ENCODE data around the gene CACNB4. TPM values are rescaled to one million over a fixed set of nuclear protein-coding genes. Genes with fewer than 3 reads are reported as not detected.

CACNB4 gene
- total RNA-seq, 4 donors from 2014 or later, result 3.5 to 4.8 (median 4.3) TPM

DNA sequence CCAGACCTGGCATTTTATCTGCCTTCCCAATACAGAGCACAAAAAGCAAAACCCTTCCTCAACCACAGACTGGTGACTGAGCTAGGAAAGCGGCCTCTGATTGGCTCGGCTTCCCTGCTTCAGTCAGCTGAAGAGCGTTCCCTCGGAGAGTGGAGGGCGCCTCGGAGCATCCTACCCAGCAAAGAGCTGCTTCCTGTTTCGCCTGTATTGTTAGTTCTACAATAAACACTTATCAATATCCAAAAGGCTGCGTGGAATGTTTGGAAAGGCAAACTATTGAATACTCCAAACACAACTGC, 125.0 kb downstream of the CACNB4 start:
- H3K27ac ChIP-seq, result no peak overlapping the region
- H3K36me3 ChIP-seq, result no peaks in the 10 kb centered on the region
- H3K9me3 ChIP-seq, result no peaks in the 10 kb centered on the region
- DNase-seq (ENCODE audit: low spot score in 2 of 2), result peak in 1 of 2 donors; percentile 12
- H3K4me1 ChIP-seq, result peaks cover 0 to 16% (median 0%) of the 10 kb centered on the region in 4 donors
- no peaks in the 10 kb centered on the region for H3K27me3 ChIP-seq
- peak overlapping the region in 1 of 4 donors; percentile 9 for H3K4me3 ChIP-seq
- WGBS, 2 donors, result 18 to 22% methylated on average over 8 of the region's 8 CpGs
- TF ChIP-seq EP300 (IDR thresholded peaks at IDR 0.05) (no peak), POLR2A (IDR thresholded peaks at IDR 0.05) (no peak)
- TF ChIP-seq, protein P1, sequence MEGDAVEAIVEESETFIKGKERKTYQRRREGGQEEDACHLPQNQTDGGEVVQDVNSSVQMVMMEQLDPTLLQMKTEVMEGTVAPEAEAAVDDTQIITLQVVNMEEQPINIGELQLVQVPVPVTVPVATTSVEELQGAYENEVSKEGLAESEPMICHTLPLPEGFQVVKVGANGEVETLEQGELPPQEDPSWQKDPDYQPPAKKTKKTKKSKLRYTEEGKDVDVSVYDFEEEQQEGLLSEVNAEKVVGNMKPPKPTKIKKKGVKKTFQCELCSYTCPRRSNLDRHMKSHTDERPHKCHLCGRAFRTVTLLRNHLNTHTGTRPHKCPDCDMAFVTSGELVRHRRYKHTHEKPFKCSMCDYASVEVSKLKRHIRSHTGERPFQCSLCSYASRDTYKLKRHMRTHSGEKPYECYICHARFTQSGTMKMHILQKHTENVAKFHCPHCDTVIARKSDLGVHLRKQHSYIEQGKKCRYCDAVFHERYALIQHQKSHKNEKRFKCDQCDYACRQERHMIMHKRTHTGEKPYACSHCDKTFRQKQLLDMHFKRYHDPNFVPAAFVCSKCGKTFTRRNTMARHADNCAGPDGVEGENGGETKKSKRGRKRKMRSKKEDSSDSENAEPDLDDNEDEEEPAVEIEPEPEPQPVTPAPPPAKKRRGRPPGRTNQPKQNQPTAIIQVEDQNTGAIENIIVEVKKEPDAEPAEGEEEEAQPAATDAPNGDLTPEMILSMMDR (IDR thresholded peaks at IDR 0.05), result no peak

DNA sequence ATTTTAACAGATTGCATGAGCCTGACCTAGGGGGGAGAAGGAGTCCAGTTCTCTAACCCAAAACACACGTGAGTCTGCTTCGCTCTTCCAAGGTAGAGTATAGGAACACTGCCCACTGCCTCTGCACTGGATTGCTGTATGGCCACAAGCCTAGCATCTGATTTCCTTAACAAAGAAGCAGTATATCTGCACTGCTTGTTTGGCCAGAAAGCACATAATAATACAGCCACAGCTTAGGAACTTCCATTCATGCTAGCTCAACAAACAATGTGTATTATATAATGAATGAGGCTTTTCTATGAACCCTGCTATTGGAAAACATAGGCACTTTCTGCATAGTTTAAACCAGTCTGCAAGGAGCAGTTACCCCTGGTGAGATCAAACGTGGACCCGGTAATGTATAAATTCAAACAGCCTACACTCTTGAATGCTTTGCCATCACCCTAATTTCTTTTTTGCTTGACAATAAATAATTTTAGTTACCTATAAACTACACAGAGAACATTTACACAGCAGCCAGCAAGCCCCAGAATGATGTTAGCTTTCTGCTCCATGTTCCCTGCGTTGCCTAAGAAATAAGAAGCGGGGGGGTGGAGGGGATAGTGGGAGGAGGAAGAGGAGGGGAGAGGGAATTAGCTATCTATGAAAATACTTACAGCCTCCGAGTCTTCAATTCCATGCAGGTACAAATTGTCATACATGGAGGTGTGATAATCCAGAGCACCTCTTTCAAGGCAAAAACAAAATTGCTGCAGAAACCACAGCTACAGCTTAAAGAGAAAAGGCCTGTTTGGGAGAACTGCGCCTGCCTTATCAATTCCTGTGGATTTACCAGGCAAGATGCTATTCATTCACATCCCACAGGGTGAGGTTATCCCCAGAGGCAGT, 125.6 kb downstream of the CACNB4 start:
- TF ChIP-seq EP300 (IDR thresholded peaks at IDR 0.05) (no peak), POLR2A (IDR thresholded peaks at IDR 0.05) (no peak)
- TF ChIP-seq, protein P1 (IDR thresholded peaks at IDR 0.05), result no peak
- H3K36me3 ChIP-seq, result no peaks in the 10 kb centered on the region
- H3K9me3 ChIP-seq, result no peaks in the 10 kb centered on the region
- peak overlapping the region in 1 of 4 donors; percentile 9 for H3K4me3 ChIP-seq
- DNase-seq (ENCODE audit: low spot score in 2 of 2), result no peak
- H3K27ac ChIP-seq, result no peak overlapping the region
- H3K4me1 ChIP-seq, result peaks cover 0 to 16% (median 0%) of the 10 kb centered on the region in 4 donors
- 48 to 52% methylated on average over 8 of the region's 8 CpGs for WGBS, 2 donors
- H3K27me3 ChIP-seq, result no peaks in the 10 kb centered on the region

DNA sequence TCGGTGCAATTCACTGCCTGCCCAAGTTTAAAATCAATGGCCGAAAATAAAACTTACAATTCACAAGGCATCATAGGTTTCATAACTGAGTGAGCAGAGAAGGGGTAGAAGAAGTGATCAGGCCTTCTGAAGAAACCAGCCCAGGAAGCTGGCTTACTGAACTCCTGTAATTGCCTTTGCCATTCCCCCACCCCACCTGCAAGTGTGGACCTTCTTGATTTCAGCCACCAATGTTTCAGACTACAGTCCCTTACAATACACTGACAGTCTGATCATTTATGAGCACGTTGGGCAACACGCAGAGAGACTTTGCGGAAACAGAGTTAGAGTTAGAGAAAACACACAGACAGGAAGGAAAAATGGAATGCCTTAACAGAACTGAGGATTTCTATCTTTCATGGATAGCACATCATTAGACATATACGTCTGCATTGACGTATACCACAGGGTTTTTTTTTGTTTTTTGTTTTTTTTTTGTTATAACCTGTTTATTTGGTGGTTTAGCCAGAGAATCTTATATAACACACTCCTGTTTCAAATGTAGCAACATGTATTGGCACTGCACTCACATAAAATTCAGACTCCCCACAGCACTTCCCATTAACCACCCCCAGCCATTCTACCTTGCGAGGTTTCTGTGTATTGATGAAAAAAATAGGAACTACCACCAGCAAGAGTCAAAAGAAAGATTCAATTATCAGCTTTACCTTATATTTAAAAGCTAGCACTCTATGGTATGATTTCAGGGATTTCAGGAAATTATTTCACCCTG, 126.4 kb downstream of the CACNB4 start:
- H3K9me3 ChIP-seq, result no peaks in the 10 kb centered on the region
- DNase-seq (ENCODE audit: low spot score in 2 of 2), result no peak
- 77% methylated on average over 8 of the region's 8 CpGs for WGBS, 2 donors
- TF ChIP-seq, protein P1 (IDR thresholded peaks at IDR 0.05), result no peak
- no peak for TF ChIP-seq EP300 (IDR thresholded peaks at IDR 0.05)
- TF ChIP-seq POLR2A (IDR thresholded peaks at IDR 0.05), result no peak
- H3K4me1 ChIP-seq, result peaks cover 0 to 16% (median 0%) of the 10 kb centered on the region in 4 donors
- no peaks in the 10 kb centered on the region for H3K36me3 ChIP-seq
- H3K4me3 ChIP-seq, result no peak overlapping the region
- H3K27me3 ChIP-seq, result no peaks in the 10 kb centered on the region
- no peak overlapping the region for H3K27ac ChIP-seq

DNA sequence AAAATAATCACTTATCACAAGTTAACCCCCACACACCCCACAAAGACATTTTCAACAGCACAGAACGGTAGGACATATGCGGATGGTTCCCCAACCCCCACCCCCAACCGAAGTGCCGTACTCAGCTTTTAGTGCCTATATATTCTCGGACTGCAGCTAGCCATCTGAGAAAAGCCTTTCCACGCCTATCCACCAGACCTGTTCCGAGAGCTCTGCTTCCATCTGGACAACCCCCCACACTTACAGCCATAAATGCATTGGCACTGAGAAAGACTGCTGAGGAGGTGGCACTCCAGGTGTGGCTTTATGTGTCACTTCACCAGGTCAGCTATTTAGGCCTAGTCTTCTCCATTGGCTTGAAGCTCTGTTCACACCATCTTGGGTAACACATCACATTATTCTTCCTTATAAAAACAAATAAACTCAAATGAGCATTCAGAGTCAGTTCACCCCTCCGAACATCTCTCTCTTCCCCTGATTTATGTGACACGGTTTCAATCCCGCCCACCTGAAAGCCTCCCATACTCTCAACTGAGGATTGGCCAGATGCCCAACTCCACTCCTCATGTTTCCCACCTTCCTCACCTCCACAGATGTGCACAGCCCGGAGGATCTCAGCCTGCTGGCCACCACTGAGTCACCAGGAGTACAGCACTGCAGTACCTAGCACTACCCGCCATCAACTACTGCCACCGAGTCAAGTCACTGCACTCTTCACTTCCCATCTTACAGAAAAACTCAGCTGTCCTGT, 127.4 kb downstream of the CACNB4 start:
- Histone ChIP-seq H3K9me3 (no peaks in the 10 kb centered on the region), H3K27ac (no peak overlapping the region), H3K27me3 (no peaks in the 10 kb centered on the region), H3K4me3 (no peak overlapping the region), H3K36me3 (no peaks in the 10 kb centered on the region), H3K4me1 (peaks cover 0 to 16% (median 0%) of the 10 kb centered on the region in 4 donors)
- DNase-seq (ENCODE audit: low spot score in 2 of 2), result no peak
- WGBS, 2 donors, result 91 to 94% methylated on average over 13 of the region's 13 CpGs
- TF ChIP-seq, protein P1 (IDR thresholded peaks at IDR 0.05), result no peak

All from tibial nerve (tissue), 4 donors.